Osteoblast (primary cell): ENCODE data around the gene ATG5. TPM values are rescaled to one million over a fixed set of nuclear protein-coding genes. Genes with fewer than 3 reads are reported as not detected.
A peak's percentile ranks its signal among the peaks of the same experiment; 100 is the strongest.
"Not testable (repeated sequence)": the region's sequence is repeated elsewhere in the genome, so short reads cannot be mapped to it uniquely, and the experiment has no call there.

Source experiments
- DNase-seq: peaks from one replicate; pipeline ENCODE4 v3.0.0; 2011; ENCODE audit warnings: low spot score, mixed read lengths; ENCODE audit not compliant: insufficient read length; ENCODE audit errors: missing footprints
- H2AFZ ChIP-seq: 2 replicates; pipeline ENCODE4 v1.6.0; 2011; ENCODE audit warnings: mild to moderate bottlenecking, low read length
- H3K27ac ChIP-seq: 2 replicates; pipeline ENCODE4 v1.5.1; 2011; ENCODE audit warnings: mild to moderate bottlenecking, low read depth, low read length, moderate library complexity
- H3K27me3 ChIP-seq: 2 replicates; pipeline ENCODE4 v1.6.0; 2012; ENCODE audit warnings: mild to moderate bottlenecking, control low read depth, inconsistent platforms, low read length, moderate library complexity; ENCODE audit not compliant: insufficient read depth
- H3K36me3 ChIP-seq: 2 replicates; pipeline ENCODE4 v1.5.1; 2011; ENCODE audit warnings: mild to moderate bottlenecking, low read length, control low read depth, moderate library complexity; ENCODE audit not compliant: insufficient read depth
- H3K4me1 ChIP-seq: 2 replicates; pipeline ENCODE4 v1.5.1; 2011; ENCODE audit warnings: mild to moderate bottlenecking, low read length, control low read depth, moderate library complexity; ENCODE audit not compliant: insufficient read depth
- H3K4me2 ChIP-seq: 2 replicates; pipeline ENCODE4 v1.6.0; 2011; ENCODE audit warnings: mild to moderate bottlenecking, low read length; ENCODE audit not compliant: insufficient read depth
- H3K4me3 ChIP-seq: fragments of 200-600 bp; sonication (generic); 3 replicates; pipeline ENCODE4 v1.5.1; 2012; ENCODE audit warnings: mild to moderate bottlenecking, low read length, inconsistent platforms; ENCODE audit not compliant: insufficient read depth
- H3K79me2 ChIP-seq: 2 replicates; pipeline ENCODE4 v1.6.0; 2012; ENCODE audit warnings: mild to moderate bottlenecking, low read length, control low read depth, inconsistent platforms; ENCODE audit not compliant: insufficient read depth
- H3K9me3 ChIP-seq: 2 replicates; pipeline ENCODE4 v1.5.1; 2011; ENCODE audit warnings: low read depth, low read length, control low read depth
- H4K20me1 ChIP-seq: 2 replicates; pipeline ENCODE4 v1.6.0; 2012; ENCODE audit warnings: mild to moderate bottlenecking, low read length, control low read depth; ENCODE audit not compliant: insufficient read depth
- CTCF ChIP-seq: IDR thresholded peaks from 2 replicates; pipeline ENCODE4 v1.5.1; 2011; ENCODE audit warnings: mild to moderate bottlenecking, low read depth, low read length, moderate library complexity; ENCODE audit errors: extremely low read depth
- total RNA-seq: library from RNA; depleted of rRNA; stranded (reverse); fragments of >200 nt; gene quantifications from 2 replicates; pipeline ENCODE4 v1.2.3, GENCODE V29; 2012

ATG5 gene
- total RNA-seq, 1 donor: 59.0 TPM

- H3K36me3 ChIP-seq: no peaks in the 10 kb centered on the region
- no peak overlapping the region for H3K4me3 ChIP-seq
- no peak overlapping the region for H2AFZ ChIP-seq
- H3K4me1 ChIP-seq: no peaks in the 10 kb centered on the region
- no peaks in the 10 kb centered on the region for H3K27me3 ChIP-seq
- no peaks in the 10 kb centered on the region for H4K20me1 ChIP-seq
- H3K27ac ChIP-seq: no peak overlapping the region
- no peaks in the 10 kb centered on the region for H3K9me3 ChIP-seq
- H3K79me2 ChIP-seq: no peaks in the 10 kb centered on the region
- no peak for TF ChIP-seq CTCF
- H3K4me2 ChIP-seq: no peak overlapping the region
- no peak for DNase-seq
Observed at GRCh38 chr6:106152952-106153351, 172.6 kb downstream of the ATG5 start.

GRCh38 chr6:106152476-106152875 lies 173.1 kb downstream of the ATG5 start:
- DNase-seq, H2AFZ ChIP-seq, H3K9me3 ChIP-seq, H3K36me3 ChIP-seq, H3K79me2 ChIP-seq, H3K27ac ChIP-seq, H3K4me1 ChIP-seq, H3K27me3 ChIP-seq, H3K4me3 ChIP-seq, H3K4me2 ChIP-seq, H4K20me1 ChIP-seq: not testable (repeated sequence)

GRCh38 chr6:106149472-106150069 lies 176.0 kb downstream of the ATG5 start:
- Histone ChIP-seq H3K36me3 (no peaks in the 10 kb centered on the region), H3K27me3 (no peaks in the 10 kb centered on the region)
- no peak for TF ChIP-seq CTCF

GRCh38 chr6:106147476-106147875 lies 178.1 kb downstream of the ATG5 start:
- H4K20me1 ChIP-seq: no peaks in the 10 kb centered on the region
- H3K4me3 ChIP-seq: no peak overlapping the region
- H2AFZ ChIP-seq: no peak overlapping the region
- no peaks in the 10 kb centered on the region for H3K9me3 ChIP-seq
- H3K36me3 ChIP-seq: no peaks in the 10 kb centered on the region
- no peak for TF ChIP-seq CTCF
- H3K79me2 ChIP-seq: no peaks in the 10 kb centered on the region
- peaks cover 11% of the 10 kb centered on the region for H3K4me1 ChIP-seq
- H3K4me2 ChIP-seq: no peak overlapping the region
- no peak overlapping the region for H3K27ac ChIP-seq
- H3K27me3 ChIP-seq: no peaks in the 10 kb centered on the region
- DNase-seq: no peak

More at GRCh38 chr6:106149472-106150069, 176.0 kb downstream of the ATG5 start:
- Histone ChIP-seq H3K4me2 (no peak overlapping the region), H3K4me1 (peaks cover 11% of the 10 kb centered on the region), H3K4me3 (no peak overlapping the region), H3K79me2 (no peaks in the 10 kb centered on the region), H4K20me1 (no peaks in the 10 kb centered on the region), H2AFZ (no peak overlapping the region), H3K27ac (no peak overlapping the region), H3K9me3 (no peaks in the 10 kb centered on the region)
- DNase-seq: peak; percentile 46
